ENCODE data around the gene DPP4.

DNA sequence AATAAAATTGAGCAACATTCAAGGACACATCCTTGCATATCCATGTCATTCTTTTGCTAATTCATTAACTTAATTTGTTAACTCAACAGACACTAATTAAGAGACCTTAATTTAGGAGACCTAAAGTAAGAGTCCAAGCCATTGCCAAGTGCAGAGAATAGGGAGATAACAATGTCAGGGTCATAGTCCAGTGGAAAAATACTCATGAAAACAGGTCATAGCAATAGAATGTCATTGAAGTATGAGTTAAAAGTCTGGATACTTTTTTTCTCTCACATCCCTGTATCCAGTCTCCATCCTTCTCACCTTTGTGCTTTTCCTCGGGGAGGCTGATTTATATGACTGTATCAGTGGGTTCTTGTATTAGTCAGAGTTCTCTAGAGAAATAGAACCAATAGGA lies 26.6 kb upstream of the DPP4 start:
- TF ChIP-seq, protein P1, sequence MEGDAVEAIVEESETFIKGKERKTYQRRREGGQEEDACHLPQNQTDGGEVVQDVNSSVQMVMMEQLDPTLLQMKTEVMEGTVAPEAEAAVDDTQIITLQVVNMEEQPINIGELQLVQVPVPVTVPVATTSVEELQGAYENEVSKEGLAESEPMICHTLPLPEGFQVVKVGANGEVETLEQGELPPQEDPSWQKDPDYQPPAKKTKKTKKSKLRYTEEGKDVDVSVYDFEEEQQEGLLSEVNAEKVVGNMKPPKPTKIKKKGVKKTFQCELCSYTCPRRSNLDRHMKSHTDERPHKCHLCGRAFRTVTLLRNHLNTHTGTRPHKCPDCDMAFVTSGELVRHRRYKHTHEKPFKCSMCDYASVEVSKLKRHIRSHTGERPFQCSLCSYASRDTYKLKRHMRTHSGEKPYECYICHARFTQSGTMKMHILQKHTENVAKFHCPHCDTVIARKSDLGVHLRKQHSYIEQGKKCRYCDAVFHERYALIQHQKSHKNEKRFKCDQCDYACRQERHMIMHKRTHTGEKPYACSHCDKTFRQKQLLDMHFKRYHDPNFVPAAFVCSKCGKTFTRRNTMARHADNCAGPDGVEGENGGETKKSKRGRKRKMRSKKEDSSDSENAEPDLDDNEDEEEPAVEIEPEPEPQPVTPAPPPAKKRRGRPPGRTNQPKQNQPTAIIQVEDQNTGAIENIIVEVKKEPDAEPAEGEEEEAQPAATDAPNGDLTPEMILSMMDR (IDR thresholded peaks at IDR 0.05; ENCODE audit: poor library complexity): no peak
- TF ChIP-seq EZH2phosphoT487 (IDR thresholded peaks at IDR 0.05; ENCODE audit: low read depth, severe bottlenecking, unreplicated experiment): no peak
